ENCODE measurements around the gene EXOC4.
"Not testable (repeated sequence)": the region's sequence is repeated elsewhere in the genome, so short reads cannot be mapped to it uniquely, and the experiment has no call there.

Gene EXOC4

DNA sequence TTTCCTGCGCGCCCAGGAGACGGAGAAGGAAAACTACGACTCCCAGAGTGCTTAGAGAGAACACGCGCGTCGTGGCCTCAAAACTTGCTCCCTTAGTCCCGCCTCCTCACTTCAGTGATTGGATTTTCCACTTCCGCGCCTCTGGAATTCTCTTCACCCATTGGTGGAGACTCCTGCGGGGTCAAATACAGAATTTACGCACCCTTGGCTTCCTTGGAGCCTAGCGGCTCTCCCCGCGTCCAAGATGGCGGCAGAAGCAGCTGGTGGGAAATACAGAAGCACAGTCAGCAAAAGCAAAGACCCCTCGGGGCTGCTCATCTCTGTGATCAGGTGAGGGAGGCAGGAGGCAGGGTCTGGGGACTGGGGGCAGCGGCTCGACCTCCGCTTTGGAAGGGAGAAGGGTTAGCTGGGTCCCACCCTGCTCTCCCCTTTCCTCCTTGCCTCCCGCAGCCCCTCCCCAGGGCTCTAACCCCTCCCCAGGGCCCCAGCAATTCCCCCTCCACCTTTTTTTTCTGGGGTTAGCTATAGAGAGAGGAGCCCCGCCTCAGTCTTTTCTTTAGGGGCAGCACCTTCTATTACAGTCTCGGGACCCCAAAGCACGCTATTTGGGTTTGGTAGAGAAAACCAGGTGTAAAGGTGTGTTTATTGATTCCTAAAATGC, at the start of gene EXOC4:
TSS of gene EXOC4 (plus strand) at position 221 of the 661 bp plus-strand sequence.
- DNase-seq (ENCODE audit: low read depth): peak; percentile 75

DNA sequence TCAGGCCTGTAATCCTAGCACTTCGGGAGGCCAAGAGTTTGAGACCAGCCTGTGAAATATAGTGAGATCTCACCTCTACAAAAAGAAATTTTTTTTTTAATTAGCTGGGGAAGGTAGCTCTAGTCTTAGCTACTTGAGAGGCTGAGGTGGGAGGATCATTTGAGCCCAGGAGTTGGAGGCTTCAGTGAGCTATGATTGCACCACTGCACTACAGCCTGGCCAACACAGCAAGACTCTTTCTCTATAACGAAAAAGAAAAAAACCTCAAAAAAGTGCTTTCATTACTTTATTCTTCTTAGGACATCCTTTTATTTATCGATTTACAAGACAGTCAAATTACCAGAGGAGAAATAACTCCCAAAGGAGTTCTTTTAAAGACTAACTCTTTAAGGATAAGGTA, 49.4 kb upstream of the EXOC4 start:
- DNase-seq (ENCODE audit: low read depth): no peak

GRCh38 chr7:133207687-133208086, 45.2 kb upstream of the EXOC4 start:
- no peak for DNase-seq (ENCODE audit: low read depth)

GRCh38 chr7:133210817-133211216, 42.1 kb upstream of the EXOC4 start:
- DNase-seq (ENCODE audit: low read depth): not testable (repeated sequence)

GRCh38 chr7:133213772-133214171, 39.1 kb upstream of the EXOC4 start:
- not testable (repeated sequence) for DNase-seq (ENCODE audit: low read depth)

DNA sequence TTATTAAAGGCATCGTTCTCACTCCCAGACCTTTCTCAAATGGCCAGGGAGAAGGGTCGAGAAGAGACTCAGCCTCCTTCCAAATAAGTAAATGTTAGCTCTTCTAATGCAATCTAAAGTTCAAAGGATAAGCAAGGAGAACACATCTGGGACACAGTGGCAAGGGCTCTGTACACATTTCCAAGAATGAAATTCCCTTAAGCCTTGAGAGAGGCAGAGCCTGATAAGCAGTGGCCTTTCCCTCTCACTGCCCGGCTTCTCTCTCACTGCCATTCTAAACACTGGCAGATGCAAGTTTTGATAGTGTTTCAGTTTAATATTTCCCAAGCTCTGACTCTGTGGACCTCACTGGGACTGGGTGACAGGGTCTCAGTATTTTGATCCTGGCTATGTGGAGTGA, 35.1 kb upstream of the EXOC4 start:
- DNase-seq (ENCODE audit: low read depth): no peak

- peak; percentile 17 for DNase-seq (ENCODE audit: low read depth)
Observed at GRCh38 chr7:133230591-133231194, 22.2 kb upstream of the EXOC4 start.

GRCh38 chr7:133233142-133233541, 19.7 kb upstream of the EXOC4 start:
- no peak for DNase-seq (ENCODE audit: low read depth)

GRCh38 chr7:133234961-133235875, 17.7 kb upstream of the EXOC4 start:
- no peak for DNase-seq (ENCODE audit: low read depth)

DNA sequence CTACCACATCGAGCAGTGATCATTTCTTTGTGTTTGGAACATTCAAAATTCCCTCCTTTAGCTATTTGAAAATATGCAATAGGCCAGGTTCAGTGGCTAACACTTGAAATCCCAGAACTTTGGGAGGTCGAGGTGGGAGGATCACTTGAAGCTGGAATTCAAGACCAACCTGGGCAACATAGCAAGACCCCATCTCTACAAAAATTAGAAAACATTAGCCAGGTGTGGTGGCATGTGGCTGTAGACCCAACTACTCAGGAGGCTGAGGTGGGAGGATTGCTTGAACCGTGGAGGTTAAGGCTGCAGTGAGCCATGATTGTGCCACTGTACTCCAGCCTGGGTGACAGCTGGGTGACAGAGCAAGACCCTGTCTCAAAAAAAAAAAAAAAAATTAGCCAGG, 15.3 kb upstream of the EXOC4 start:
- DNase-seq (ENCODE audit: low read depth): no peak

DNA sequence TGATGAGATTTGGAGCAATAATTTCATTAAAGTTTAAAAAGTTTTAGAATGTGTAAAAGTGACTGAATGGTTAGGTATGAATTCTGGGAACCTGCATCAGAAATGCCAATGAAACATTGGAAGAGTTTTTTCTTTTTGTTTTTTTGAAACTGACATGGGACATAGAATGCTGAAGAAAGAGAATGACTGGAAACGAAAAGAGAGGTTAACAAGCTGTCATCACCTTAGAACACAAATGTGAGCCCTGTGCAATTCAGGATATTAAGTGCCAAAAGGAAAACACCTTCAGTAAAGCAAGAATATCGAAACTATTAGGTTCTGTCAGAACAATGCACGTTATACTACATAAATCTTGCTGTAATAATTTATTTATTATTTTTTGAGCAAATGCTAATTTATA, 12.6 kb upstream of the EXOC4 start:
- DNase-seq (ENCODE audit: low read depth): no peak

- no peak for DNase-seq (ENCODE audit: low read depth)
Observed at GRCh38 chr7:133246558-133246957, 6.3 kb upstream of the EXOC4 start.

- no peak for DNase-seq (ENCODE audit: low read depth)
Observed at GRCh38 chr7:133248901-133249300, 4.0 kb upstream of the EXOC4 start.

- no peak for DNase-seq (ENCODE audit: low read depth)
Observed at GRCh38 chr7:133252506-133252857, 396 bp upstream of the EXOC4 start.

- DNase-seq (ENCODE audit: low read depth): no peak
Observed at GRCh38 chr7:133253519-133253875, 619 bp downstream of the EXOC4 start.

GRCh38 chr7:133255486-133255885, 2.6 kb downstream of the EXOC4 start:
- no peak for DNase-seq (ENCODE audit: low read depth)

GRCh38 chr7:133258174-133258573, 5.3 kb downstream of the EXOC4 start:
- DNase-seq (ENCODE audit: low read depth): no peak

- no peak for DNase-seq (ENCODE audit: low read depth)
Observed at GRCh38 chr7:133265821-133266220, 12.9 kb downstream of the EXOC4 start.

DNA sequence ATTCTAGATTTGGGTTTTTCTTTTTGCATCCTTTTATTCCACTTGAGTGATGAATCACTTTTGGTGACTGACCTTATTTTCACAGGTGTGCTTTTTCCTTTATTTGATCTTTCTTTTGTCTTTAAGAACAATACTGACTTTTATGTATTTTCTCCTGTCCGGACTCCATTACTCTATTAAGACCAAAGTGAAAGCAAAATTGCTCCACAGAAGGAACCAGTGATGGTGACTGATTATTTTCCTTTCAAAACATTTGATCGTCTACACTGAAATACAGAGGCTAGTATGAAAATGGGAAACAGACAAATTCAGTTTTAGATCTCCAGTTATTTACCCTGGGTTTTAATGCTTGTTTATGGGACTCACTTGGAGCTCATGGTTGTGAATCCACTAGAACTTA, 15.5 kb downstream of the EXOC4 start:
- DNase-seq (ENCODE audit: low read depth): no peak

GRCh38 chr7:133272336-133272735, 19.5 kb downstream of the EXOC4 start:
- no peak for DNase-seq (ENCODE audit: low read depth)

DNA sequence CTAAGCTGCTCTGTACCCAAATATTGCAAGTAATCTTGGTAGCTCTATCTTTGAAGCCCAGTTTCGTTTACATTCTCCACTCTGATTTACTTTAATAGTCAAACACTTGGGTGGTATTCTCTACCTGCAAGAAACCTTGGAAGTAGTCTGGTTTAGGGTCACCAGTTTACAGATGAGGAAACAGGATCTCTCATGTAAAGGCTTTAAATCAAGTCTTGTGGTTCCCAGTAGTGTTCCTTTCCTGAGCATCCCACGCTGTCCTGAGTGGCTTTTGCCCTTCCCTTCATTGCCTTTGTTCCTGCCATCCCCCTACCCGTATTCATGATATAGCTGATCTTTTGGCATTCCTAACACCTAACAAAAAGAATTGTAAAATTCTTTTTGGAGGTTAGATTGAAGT, 20.3 kb downstream of the EXOC4 start:
- DNase-seq (ENCODE audit: low read depth): no peak

GRCh38 chr7:133274265-133274664, 21.4 kb downstream of the EXOC4 start:
- no peak for DNase-seq (ENCODE audit: low read depth)

- no peak for DNase-seq (ENCODE audit: low read depth)
Observed at GRCh38 chr7:133275008-133275407, 22.1 kb downstream of the EXOC4 start.
